ENCODE data around the gene CUL4A.
"Not testable (repeated sequence)": the region's sequence is repeated elsewhere in the genome, so short reads cannot be mapped to it uniquely, and the experiment has no call there.

Gene CUL4A

DNA sequence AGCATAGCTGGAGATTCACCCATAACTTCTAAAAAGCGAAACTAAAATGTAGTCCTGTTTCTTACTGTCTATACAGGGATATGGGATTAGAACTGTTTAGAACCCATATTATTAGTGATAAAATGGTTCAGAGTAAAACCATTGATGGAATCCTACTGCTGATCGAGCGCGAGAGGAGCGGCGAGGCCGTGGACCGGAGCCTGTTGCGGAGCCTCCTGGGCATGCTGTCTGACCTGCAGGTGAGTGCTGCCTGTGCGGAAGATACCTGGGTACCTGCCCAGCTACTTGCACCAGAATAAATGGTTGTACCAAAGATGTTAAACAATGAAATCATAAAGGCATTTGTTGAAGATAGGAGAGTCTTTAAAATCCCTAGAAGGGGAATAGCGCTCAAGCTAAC lies 23.7 kb downstream of the CUL4A start:
- no peak for DNase-seq

GRCh38 chr13:113238536-113238935 lies 29.1 kb downstream of the CUL4A start:
- no peak for DNase-seq

DNA sequence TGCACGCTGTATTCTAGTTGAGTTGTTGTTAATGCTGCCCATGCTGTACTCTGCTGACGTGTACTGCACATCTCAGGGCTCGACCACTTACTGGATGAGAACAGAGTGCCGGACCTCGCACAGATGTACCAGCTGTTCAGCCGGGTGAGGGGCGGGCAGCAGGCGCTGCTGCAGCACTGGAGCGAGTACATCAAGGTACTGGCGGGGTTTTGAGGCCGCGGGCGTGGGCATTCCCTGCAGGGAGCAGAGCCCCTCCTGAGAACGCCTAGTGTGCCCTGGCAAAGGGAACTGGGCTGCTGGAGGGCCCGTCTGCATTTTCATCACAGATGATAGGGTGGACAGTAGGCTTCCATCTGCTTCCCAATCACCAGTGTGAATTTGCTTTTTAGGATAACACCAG lies 29.9 kb downstream of the CUL4A start:
- DNase-seq = no peak

GRCh38 chr13:113239986-113240385 lies 30.6 kb downstream of the CUL4A start:
- DNase-seq = no peak

DNA sequence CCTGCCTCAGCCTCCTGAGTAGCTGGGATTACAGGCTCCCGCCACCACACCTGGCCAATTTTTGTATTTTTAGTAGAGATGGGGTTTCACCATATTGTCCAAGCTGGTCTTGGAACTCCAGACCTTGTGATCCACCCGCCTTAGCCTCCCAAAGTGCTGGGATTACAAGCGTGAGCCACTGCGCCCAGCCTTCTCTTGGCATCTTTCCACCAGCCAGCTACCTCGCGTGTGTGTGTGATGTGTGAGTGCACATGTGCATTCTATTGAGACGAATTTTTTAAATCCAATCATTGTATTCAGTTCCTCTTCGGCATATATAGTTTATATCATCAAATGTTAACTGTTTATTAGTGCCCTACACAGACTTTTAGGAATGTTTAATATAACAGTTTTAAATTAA lies 32.2 kb downstream of the CUL4A start:
- not testable (repeated sequence) for DNase-seq

GRCh38 chr13:113243847-113244246 lies 34.4 kb downstream of the CUL4A start:
- DNase-seq = no peak

GRCh38 chr13:113245849-113246796 lies 36.7 kb downstream of the CUL4A start:
- DNase-seq = no peak

GRCh38 chr13:113252516-113253095 lies 43.2 kb downstream of the CUL4A start:
- no peak for DNase-seq

DNA sequence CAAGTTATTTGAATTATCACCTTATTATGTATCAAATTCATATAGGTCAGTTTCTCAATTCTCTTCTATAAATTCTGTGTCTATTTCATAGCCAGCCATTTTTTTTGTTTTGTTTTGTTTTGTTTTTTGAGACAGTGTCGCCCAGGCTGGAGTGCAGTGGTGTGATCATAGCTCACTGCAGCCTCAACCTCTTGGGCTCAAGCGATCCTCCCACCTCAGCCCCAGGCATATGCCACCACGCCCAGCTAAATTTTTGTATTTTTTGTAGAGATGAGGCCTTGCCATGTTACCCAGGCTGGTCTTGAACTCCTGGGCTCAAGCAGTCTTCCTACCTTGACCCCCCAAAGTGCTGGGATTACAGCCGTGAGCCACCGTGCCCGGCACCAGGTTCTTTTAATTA lies 48.5 kb downstream of the CUL4A start:
- not testable (repeated sequence) for DNase-seq

DNA sequence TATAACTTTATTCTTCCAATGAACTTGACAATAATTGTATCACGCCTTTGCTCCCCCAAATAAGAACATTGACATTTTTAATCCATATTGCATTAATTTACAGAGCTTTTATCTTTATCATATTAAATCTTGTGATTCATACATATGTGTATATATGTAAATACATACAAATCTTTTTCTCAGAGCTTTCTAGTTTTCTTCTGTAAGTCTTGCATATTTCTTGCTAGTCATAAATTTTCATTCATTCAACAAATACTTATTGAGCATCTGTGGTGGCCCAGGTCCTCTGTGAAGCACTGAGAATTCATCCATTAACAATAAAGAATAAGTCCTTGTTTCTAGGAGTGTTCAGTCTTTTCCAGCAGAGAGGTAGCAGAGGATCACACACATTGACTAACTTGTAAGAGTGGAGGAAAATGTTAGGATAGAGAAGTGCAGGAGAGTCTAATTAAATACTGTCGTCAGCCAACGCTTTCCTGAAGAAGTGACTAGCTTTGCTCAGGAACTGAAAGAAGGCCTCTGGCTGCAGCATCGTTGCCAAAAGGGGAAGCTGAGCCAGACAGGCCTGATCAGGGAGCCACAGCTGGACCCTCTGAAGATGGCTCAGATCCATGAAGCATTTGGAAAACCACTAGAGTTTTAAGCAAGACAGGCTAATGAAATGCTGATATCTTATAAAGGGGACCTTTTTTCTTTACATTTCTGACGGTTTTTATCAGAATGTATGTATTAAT lies 49.1 kb downstream of the CUL4A start:
- DNase-seq = no peak

- DNase-seq = no peak
These were observed 51.6 kb downstream of the CUL4A start for GRCh38 chr13:113260996-113261395.

GRCh38 chr13:113263016-113263415 lies 53.6 kb downstream of the CUL4A start:
- not testable (repeated sequence) for DNase-seq

GRCh38 chr13:113267642-113268405 lies 58.4 kb downstream of the CUL4A start:
- DNase-seq = no peak

DNA sequence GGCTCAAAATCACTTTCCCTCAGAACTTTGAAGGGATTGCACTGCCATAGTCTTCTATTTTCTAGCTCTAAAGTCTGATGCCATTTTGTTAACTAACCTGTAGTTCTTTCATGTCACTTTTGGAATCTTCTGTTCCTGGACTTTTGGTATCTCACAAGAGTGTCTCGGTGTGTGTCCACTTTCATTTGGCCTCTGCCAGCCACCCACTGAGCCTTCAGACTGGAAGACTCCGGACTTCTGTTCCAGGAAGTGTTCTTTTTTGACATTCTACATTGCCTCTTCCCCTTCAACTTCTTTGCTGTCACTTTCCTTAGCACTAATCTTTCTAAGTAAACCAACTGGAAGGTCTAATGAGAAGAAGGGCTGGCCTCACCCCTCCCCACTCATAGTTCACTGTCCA lies 62.6 kb downstream of the CUL4A start:
- DNase-seq = no peak

DNA sequence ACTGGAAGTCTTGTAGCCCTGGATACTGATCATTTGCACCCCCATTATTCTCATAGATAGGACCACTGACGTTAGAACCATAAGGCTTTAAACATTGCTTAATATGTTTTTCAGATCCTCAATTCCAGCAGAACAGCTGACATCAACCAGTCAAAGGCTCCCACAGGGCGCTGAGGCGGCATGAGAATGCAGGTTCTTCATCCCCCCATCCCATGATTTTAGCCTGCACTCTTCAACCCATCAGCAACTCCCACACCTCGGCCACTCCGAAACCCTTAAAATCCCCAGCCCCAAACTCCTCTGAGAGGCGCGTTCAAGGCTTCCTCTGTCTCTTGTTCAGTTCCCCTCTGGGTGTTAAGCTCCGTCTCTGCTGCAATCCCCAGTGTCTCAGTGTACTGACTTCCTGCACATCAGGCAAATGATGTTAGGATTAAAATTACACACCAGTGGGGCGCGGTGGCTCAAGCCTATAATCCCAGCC lies 63.3 kb downstream of the CUL4A start:
- no peak for DNase-seq

DNA sequence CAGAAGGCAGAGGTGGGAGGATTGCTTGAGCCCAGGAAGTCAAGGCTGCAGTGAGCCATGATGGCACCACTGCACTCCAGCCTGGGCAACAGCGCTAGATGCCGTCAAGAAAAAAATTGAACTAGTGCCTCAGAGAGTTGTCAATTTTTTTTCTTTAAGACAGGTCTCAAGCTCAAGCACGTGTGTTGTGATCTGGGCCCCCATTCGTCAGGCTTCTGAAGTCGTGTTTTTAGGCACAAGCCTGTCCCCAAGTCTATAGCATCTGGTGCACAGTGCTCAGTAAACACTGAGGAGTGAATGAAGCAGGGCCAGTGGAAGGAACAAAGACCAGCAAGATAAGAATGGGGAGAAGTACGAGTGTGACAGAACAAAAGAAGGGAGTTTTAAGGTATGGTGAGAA lies 63.9 kb downstream of the CUL4A start:
- no peak for DNase-seq

DNA sequence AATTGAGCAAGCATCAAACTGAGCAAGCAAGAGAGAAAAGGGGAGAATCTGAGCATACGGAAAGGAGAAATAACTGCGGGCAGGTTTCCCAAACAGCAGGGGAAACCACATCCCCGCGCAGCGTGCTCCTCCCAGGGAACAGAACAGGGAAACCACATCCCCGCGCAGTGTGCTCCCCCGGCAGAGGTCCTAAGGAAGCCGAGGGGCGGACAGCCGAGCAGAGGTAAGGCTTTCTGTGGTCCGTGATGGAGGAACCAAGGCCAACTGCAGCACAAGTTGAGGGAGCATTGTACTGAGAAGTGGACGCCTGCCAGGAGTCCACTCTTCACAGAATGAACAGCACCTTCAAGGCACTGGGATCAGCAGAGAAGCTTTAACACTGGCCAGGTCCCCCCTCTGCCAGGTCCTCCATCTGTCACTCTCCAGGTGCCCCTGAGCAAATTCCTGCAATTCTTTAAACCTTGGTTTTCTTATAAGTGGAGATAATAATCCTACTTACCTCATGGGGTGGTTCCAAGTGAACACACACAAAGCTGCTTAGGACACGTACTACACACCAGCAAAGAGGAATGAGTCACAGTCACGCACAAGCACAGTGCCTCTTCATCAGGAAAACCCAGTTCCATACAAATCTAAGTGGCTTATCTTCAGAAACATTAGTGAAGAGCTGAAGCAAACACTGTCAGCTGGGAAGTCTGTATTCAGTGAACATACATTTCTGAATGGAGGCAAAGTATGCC lies 64.6 kb downstream of the CUL4A start:
- DNase-seq = peak in 1 of 51 donors; percentile 37

GRCh38 chr13:113274721-113275120 lies 65.3 kb downstream of the CUL4A start:
- DNase-seq = no peak

DNA sequence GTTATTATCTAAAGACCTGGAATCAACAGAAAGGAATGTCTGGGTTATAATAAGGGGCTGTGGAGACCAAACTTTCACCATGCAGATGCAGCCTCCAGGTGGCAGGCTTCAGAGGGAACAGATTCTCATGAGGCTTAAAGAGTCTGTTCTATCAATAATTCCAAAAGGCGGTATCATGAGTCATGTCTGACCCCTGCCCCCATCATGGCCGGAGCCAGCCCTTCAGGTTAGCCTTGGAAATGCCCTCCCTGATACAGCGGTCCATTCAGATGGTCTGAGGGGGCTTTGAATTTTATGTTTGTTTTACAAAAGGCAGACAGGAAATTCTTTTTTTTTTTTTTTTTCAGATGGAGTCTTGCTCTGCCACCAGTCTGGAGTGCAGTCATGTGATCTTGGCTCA lies 66.0 kb downstream of the CUL4A start:
- peak in 1 of 51 donors; percentile 8 for DNase-seq

- DNase-seq = no peak
These were observed 70.7 kb downstream of the CUL4A start for GRCh38 chr13:113280126-113280525.

DNA sequence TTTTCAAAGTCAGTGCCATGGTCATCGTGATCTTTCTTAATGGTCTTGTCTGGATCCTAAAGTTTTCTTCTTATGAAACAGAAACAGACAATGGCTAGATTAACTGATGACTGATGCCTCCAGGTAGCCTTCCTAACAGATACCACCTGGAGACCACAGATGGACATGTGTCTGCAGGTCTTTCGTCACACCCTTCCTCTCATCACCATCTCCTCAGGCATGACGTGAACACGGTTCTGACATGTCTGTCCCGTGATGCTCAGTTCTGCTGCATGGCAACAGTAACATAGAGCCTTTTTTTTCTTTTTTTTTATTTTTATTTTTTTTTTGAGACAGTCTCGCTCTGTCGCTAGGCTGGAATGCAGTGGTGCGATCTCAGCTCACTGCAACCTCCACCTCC lies 74.5 kb downstream of the CUL4A start:
- no peak for DNase-seq

Data from hypothalamus (tissue), 51 donors.